GM12892 (cell line): ENCODE measurements around the gene CHCHD4.
"Not testable (repeated sequence)": the region's sequence is repeated elsewhere in the genome, so short reads cannot be mapped to it uniquely, and the experiment has no call there.

Experiments used
- POLR2A ChIP-seq: IDR thresholded peaks from 2 replicates; pipeline ENCODE4 v1.6.1; 2011; ENCODE audit warnings: low read depth, low read length, control low read depth
- POLR2AphosphoS5 ChIP-seq: IDR thresholded peaks from 2 replicates; pipeline ENCODE4 v1.6.1; 2011; ENCODE audit warnings: low read depth, low read length, control low read depth

GRCh38 chr3:14075233-14075632, 49.4 kb downstream of the CHCHD4 start:
- not testable (repeated sequence) for TF ChIP-seq POLR2AphosphoS5, POLR2A
